ENCODE data around the gene PPM1B. TPM values are rescaled to one million over a fixed set of nuclear protein-coding genes. Genes with fewer than 3 reads are reported as not detected.

The PPM1B gene
- total and polyA plus RNA-seq, 2 of the 13 experiments (the other 11 are each of a cell fraction or from before 2014, with no cell fraction given), result 24.4 to 25.0 TPM

- TF ChIP-seq REST (IDR thresholded peaks at IDR 0.05; ENCODE audit: borderline replicate concordance in 1 of 2, low read depth in 1 of 2, low read length in 2 of 2), result no peak
- no peak for TF ChIP-seq ZNF570 (CRISPR knock-in tag; IDR thresholded peaks at IDR 0.05; ENCODE audit: borderline replicate concordance)
- no peak for TF ChIP-seq ZNF343 (CRISPR knock-in tag; IDR thresholded peaks at IDR 0.05)
- TF ChIP-seq MAFF (IDR thresholded peaks at IDR 0.05; ENCODE audit: low read depth, low read length), result no peak
- no peak for TF ChIP-seq AFF4 (CRISPR knock-in tag; IDR thresholded peaks at IDR 0.05)
- TF ChIP-seq IRF1 (CRISPR knock-in tag; IDR thresholded peaks at IDR 0.05; ENCODE audit: low read depth), result no peak
- TF ChIP-seq ATRX (CRISPR knock-in tag; IDR thresholded peaks at IDR 0.05; ENCODE audit: borderline replicate concordance), result no peak
- no peak for TF ChIP-seq NR2F2 (IDR thresholded peaks at IDR 0.05; ENCODE audit: borderline replicate concordance, low read depth)
- TF ChIP-seq HNF1A (IDR thresholded peaks at IDR 0.05; ENCODE audit: low read depth), result no peak
- TF ChIP-seq HNF1A (CRISPR knock-in tag; IDR thresholded peaks at IDR 0.05; ENCODE audit: borderline replicate concordance), result no peak
- TF ChIP-seq ZSCAN31 (CRISPR knock-in tag; IDR thresholded peaks at IDR 0.05; ENCODE audit: low read depth), result no peak
Measured at GRCh38 chr2:44178950-44179349, 10.3 kb downstream of the PPM1B start (continued).
